HCT116 (cell line): ENCODE measurements around the gene NDUFS3.

ENCODE experiments used
- ELF1 ChIP-seq: IDR thresholded peaks from 2 replicates; pipeline ENCODE4 v1.6.1; 2012; ENCODE audit warnings: low read depth, borderline replicate concordance
- EZH2 ChIP-seq: fragments of 200-600 bp; sonication (generic); IDR thresholded peaks from 2 replicates; pipeline ENCODE4 v1.6.1; 2017; ENCODE audit warnings: antibody characterized with exemption, mixed run types
- EZH2phosphoT487 ChIP-seq: fragments of 200-600 bp; IDR thresholded peaks from 2 replicates; pipeline ENCODE4 v1.6.1; 2018; ENCODE audit warnings: antibody characterized with exemption, borderline replicate concordance
- POLR2A ChIP-seq: IDR thresholded peaks from 2 replicates; pipeline ENCODE4 v1.7.0; 2011; ENCODE audit warnings: borderline replicate concordance; ENCODE audit not compliant: insufficient read depth, insufficient read length; ENCODE audit errors: extremely low read depth
- POLR2AphosphoS5 ChIP-seq: IDR thresholded peaks from 2 replicates; pipeline ENCODE4 v1.6.1; 2011; ENCODE audit warnings: mild to moderate bottlenecking, low read depth, low read length, moderate library complexity
- SIN3A ChIP-seq: IDR thresholded peaks from 2 replicates; pipeline ENCODE4 v1.6.1; 2012; ENCODE audit warnings: low read depth
- SP1 ChIP-seq: IDR thresholded peaks from 2 replicates; pipeline ENCODE4 v1.6.1; 2012; ENCODE audit warnings: low read depth
- ZNF274 ChIP-seq: fragments of 200-500 bp; sonication (Bioruptor generic); IDR thresholded peaks from 2 replicates; pipeline ENCODE4 v1.6.1; 2014; ENCODE audit warnings: mild to moderate bottlenecking, low read depth, low read length, inconsistent platforms
- TF ChIP-seq, protein P1 (sequence below), 3 experiments: fragments of 200-600 bp in 1 of 3; sonication (generic) in 1 of 3; IDR thresholded peaks in 2 of 3; conservative IDR thresholded peaks in 1 of 3; 2 replicates each; pipeline ENCODE4 v1.5.1; 2012 to 2017; ENCODE audit warnings: low read depth in 2 of 3, low read length in 2 of 3, antibody characterized with exemption in 1 of 3, borderline replicate concordance in 1 of 3, control low read depth in 1 of 3, mild to moderate bottlenecking in 1 of 3, mixed read lengths in 1 of 3, mixed run types in 1 of 3, moderate library complexity in 1 of 3; ENCODE audit not compliant: insufficient read depth in 1 of 3
- TF ChIP-seq, protein P2 (sequence below): IDR thresholded peaks from 2 replicates; pipeline ENCODE4 v1.6.1; 2012
- TF ChIP-seq, protein P3 (sequence below): IDR thresholded peaks from 2 replicates; pipeline ENCODE4 v1.6.1; 2012; ENCODE audit warnings: low read depth

DNA sequence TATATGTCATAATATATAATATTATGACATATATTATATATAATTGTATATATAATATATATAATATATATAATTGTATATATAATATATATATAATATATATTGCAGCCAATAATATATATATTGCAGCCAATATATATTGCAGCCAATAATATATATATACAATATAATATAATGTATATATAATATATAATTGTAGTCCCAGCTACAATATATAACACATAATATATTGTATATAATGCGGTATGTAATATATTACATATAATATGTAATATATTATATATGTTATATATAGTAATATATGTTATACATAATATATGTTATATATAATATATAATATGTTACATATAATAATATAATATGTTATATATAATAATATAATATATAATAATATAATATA lies 20.2 kb upstream of the NDUFS3 start:
- TF ChIP-seq SIN3A: no peak
- TF ChIP-seq SP1: no peak
- TF ChIP-seq, protein P1, sequence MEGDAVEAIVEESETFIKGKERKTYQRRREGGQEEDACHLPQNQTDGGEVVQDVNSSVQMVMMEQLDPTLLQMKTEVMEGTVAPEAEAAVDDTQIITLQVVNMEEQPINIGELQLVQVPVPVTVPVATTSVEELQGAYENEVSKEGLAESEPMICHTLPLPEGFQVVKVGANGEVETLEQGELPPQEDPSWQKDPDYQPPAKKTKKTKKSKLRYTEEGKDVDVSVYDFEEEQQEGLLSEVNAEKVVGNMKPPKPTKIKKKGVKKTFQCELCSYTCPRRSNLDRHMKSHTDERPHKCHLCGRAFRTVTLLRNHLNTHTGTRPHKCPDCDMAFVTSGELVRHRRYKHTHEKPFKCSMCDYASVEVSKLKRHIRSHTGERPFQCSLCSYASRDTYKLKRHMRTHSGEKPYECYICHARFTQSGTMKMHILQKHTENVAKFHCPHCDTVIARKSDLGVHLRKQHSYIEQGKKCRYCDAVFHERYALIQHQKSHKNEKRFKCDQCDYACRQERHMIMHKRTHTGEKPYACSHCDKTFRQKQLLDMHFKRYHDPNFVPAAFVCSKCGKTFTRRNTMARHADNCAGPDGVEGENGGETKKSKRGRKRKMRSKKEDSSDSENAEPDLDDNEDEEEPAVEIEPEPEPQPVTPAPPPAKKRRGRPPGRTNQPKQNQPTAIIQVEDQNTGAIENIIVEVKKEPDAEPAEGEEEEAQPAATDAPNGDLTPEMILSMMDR (IDR thresholded peaks at IDR 0.05 in 2 of 3, conservative IDR thresholded peaks at IDR 0.05 in 1 of 3; ENCODE audit: borderline replicate concordance in 1 of 3, insufficient read depth in 1 of 3, low read depth in 2 of 3, low read length in 2 of 3): no peak
- no peak for TF ChIP-seq EZH2
- no peak for TF ChIP-seq EZH2phosphoT487
- TF ChIP-seq, protein P2, sequence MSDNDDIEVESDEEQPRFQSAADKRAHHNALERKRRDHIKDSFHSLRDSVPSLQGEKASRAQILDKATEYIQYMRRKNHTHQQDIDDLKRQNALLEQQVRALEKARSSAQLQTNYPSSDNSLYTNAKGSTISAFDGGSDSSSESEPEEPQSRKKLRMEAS: no peak
- no peak for TF ChIP-seq ZNF274
- TF ChIP-seq POLR2A: no peak
- TF ChIP-seq ELF1: no peak
- no peak for TF ChIP-seq POLR2AphosphoS5
- TF ChIP-seq, protein P3, sequence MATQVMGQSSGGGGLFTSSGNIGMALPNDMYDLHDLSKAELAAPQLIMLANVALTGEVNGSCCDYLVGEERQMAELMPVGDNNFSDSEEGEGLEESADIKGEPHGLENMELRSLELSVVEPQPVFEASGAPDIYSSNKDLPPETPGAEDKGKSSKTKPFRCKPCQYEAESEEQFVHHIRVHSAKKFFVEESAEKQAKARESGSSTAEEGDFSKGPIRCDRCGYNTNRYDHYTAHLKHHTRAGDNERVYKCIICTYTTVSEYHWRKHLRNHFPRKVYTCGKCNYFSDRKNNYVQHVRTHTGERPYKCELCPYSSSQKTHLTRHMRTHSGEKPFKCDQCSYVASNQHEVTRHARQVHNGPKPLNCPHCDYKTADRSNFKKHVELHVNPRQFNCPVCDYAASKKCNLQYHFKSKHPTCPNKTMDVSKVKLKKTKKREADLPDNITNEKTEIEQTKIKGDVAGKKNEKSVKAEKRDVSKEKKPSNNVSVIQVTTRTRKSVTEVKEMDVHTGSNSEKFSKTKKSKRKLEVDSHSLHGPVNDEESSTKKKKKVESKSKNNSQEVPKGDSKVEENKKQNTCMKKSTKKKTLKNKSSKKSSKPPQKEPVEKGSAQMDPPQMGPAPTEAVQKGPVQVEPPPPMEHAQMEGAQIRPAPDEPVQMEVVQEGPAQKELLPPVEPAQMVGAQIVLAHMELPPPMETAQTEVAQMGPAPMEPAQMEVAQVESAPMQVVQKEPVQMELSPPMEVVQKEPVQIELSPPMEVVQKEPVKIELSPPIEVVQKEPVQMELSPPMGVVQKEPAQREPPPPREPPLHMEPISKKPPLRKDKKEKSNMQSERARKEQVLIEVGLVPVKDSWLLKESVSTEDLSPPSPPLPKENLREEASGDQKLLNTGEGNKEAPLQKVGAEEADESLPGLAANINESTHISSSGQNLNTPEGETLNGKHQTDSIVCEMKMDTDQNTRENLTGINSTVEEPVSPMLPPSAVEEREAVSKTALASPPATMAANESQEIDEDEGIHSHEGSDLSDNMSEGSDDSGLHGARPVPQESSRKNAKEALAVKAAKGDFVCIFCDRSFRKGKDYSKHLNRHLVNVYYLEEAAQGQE: no peak
